Measurements from ENCODE around the gene MRPS12.

DNA sequence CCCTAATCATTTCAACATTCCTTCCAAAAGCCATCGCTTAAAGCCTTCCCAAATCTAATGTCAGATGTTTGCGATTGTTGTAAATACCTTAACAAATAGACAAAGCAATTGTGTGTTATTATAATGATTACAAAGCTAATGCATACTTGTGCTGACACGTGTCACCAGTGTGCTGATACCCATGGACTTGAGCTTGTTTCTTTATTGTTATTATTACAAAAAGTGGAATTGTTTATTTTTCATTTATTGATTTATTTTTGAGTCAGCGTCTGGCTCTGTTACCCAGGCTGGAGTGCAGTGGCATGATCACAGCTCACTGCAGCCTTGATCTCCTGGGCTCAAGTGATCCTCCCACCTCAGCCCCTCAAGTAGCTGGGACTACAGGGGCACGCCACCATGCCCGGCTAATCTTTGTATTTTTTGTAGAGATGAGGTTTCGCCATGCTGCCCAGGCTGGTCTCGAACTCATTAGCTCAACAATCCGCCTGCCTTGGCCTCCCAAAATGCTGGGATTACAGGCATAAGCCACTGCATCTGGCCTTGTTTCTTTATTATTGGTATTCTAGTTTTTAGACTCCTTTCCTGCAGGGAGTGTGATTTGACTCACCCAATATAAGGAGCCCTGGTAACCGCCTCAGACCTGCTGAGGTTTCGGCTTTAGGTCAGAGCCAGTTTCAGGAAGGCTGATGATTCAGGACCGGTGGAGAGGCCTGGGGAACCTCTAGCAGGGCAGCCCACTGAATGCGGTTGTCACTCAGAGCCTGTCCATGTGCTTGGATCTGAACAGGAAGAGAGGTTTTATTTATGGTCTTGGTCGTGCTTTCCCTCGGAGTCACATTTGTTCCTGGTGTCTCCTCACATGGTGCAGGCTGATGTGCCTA, 46.9 kb downstream of the MRPS12 start:
- TF ChIP-seq LCORL (IDR thresholded peaks at IDR 0.05): no peak
- no peak for TF ChIP-seq LCORL (CRISPR knock-in tag; IDR thresholded peaks at IDR 0.05)
- TF ChIP-seq MED1 (CRISPR knock-in tag; IDR thresholded peaks at IDR 0.05): no peak; the same call in 1 of the 2 replicates
- no peak for TF ChIP-seq POLR2A (IDR thresholded peaks at IDR 0.05; ENCODE audit: insufficient read depth in 1 of 2, low read depth in 2 of 2, low read length in 2 of 2)
- TF ChIP-seq, protein P1, sequence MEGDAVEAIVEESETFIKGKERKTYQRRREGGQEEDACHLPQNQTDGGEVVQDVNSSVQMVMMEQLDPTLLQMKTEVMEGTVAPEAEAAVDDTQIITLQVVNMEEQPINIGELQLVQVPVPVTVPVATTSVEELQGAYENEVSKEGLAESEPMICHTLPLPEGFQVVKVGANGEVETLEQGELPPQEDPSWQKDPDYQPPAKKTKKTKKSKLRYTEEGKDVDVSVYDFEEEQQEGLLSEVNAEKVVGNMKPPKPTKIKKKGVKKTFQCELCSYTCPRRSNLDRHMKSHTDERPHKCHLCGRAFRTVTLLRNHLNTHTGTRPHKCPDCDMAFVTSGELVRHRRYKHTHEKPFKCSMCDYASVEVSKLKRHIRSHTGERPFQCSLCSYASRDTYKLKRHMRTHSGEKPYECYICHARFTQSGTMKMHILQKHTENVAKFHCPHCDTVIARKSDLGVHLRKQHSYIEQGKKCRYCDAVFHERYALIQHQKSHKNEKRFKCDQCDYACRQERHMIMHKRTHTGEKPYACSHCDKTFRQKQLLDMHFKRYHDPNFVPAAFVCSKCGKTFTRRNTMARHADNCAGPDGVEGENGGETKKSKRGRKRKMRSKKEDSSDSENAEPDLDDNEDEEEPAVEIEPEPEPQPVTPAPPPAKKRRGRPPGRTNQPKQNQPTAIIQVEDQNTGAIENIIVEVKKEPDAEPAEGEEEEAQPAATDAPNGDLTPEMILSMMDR (CRISPR knock-in tag; IDR thresholded peaks at IDR 0.05): no peak
- TF ChIP-seq SP1 (IDR thresholded peaks at IDR 0.05): no peak
- TF ChIP-seq SP1 (CRISPR knock-in tag; IDR thresholded peaks at IDR 0.05): no peak
- TF ChIP-seq, protein P2, sequence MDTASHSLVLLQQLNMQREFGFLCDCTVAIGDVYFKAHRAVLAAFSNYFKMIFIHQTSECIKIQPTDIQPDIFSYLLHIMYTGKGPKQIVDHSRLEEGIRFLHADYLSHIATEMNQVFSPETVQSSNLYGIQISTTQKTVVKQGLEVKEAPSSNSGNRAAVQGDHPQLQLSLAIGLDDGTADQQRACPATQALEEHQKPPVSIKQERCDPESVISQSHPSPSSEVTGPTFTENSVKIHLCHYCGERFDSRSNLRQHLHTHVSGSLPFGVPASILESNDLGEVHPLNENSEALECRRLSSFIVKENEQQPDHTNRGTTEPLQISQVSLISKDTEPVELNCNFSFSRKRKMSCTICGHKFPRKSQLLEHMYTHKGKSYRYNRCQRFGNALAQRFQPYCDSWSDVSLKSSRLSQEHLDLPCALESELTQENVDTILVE (CRISPR knock-in tag; IDR thresholded peaks at IDR 0.05): no peak
- TF ChIP-seq, protein P3, sequence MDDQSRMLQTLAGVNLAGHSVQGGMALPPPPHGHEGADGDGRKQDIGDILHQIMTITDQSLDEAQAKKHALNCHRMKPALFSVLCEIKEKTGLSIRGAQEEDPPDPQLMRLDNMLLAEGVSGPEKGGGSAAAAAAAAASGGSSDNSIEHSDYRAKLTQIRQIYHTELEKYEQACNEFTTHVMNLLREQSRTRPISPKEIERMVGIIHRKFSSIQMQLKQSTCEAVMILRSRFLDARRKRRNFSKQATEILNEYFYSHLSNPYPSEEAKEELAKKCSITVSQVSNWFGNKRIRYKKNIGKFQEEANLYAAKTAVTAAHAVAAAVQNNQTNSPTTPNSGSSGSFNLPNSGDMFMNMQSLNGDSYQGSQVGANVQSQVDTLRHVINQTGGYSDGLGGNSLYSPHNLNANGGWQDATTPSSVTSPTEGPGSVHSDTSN (CRISPR knock-in tag; IDR thresholded peaks at IDR 0.05; ENCODE audit: borderline replicate concordance): no peak
- TF ChIP-seq ZKSCAN1 (IDR thresholded peaks at IDR 0.05; ENCODE audit: low read length): no peak
- TF ChIP-seq JUNB (CRISPR knock-in tag; IDR thresholded peaks at IDR 0.05; ENCODE audit: borderline replicate concordance): no peak
